ENCODE data around the gene GMDS. TPM values are rescaled to one million over a fixed set of nuclear protein-coding genes. Genes with fewer than 3 reads are reported as not detected.
A peak's percentile ranks its signal among the peaks of the same experiment; 100 is the strongest.

GMDS gene
- total and polyA plus RNA-seq, 2 of the 13 experiments (the other 11 are each of a cell fraction or from before 2014, with no cell fraction given): 64.4 to 112 TPM

DNA sequence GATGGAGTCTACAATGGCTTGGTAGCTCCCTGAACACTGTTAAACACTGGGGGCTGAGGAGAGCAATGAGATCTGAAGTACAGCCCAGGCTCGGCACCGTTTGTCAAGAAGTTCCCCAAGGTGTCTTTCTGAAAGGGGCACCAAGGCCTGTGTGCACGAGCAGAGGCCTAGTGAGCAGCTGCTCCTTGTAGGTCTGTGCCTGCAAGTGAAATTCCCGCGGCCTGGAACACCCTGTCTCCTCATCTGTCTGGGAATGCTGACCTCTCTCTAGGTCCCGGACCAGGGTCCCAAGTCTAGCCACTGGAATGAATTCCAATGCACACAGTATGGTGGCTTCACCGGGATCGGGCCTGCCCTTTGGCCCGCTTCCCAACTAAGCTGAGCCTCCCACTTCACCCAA, 500.9 kb downstream of the GMDS start:
- Histone ChIP-seq H4K20me1 (ENCODE audit: insufficient read depth, low read length) (no peaks in the 10 kb centered on the region), H3K9ac (ENCODE audit: insufficient read depth, low read depth, low read length) (no peak overlapping the region), H3K36me3 (replicated peaks in 1 of 2; ENCODE audit: control insufficient read depth in 1 of 2, insufficient read depth in 2 of 2, low read length in 2 of 2) (peaks cover 2 to 11% of the 10 kb centered on the region in 2 experiments), H3K9me3 (ENCODE audit: low read length) (no peaks in the 10 kb centered on the region), H2AFZ (ENCODE audit: low read length) (no peak overlapping the region), H3K4me1 (ENCODE audit: insufficient read depth, low read length) (no peaks in the 10 kb centered on the region), H3K79me2 (ENCODE audit: insufficient read depth, low read length) (no peaks in the 10 kb centered on the region), H3K4me3 (replicated peaks in 1 of 3; ENCODE audit: insufficient read depth in 1 of 3, low read depth in 2 of 3, low read length in 3 of 3) (no peak overlapping the region), H3K27me3 (ENCODE audit: control insufficient read depth in 1 of 2, insufficient read depth in 2 of 2, low read length in 2 of 2) (no peaks in the 10 kb centered on the region), H3K4me2 (ENCODE audit: low read depth, low read length) (no peak overlapping the region), H3K27ac (ENCODE audit: extremely low read length, insufficient read depth, low read length) (no peak overlapping the region)
- peak; percentile 53; the same call in 2 of the 3 replicates for ATAC-seq
- ChIA-PET POLR2A (no interaction called here), CTCF (ENCODE audit: low intra/inter-chr PET ratio, low total read pairs) (no interaction called here)
- TF ChIP-seq ZC3H13 (CRISPR knock-in tag; IDR thresholded peaks at IDR 0.05): no peak
- no peak for TF ChIP-seq ZNF317 (CRISPR knock-in tag; IDR thresholded peaks at IDR 0.05)
- TF ChIP-seq HNF4A (CRISPR knock-in tag; IDR thresholded peaks at IDR 0.05): peak; percentile 19; the same call in 1 of the 2 replicates
- TF ChIP-seq, protein P1, sequence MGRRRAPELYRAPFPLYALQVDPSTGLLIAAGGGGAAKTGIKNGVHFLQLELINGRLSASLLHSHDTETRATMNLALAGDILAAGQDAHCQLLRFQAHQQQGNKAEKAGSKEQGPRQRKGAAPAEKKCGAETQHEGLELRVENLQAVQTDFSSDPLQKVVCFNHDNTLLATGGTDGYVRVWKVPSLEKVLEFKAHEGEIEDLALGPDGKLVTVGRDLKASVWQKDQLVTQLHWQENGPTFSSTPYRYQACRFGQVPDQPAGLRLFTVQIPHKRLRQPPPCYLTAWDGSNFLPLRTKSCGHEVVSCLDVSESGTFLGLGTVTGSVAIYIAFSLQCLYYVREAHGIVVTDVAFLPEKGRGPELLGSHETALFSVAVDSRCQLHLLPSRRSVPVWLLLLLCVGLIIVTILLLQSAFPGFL (CRISPR knock-in tag; IDR thresholded peaks at IDR 0.05): no peak
- no peak for TF ChIP-seq ZNF616 (CRISPR knock-in tag; IDR thresholded peaks at IDR 0.05; ENCODE audit: low read depth)
- TF ChIP-seq, protein P2, sequence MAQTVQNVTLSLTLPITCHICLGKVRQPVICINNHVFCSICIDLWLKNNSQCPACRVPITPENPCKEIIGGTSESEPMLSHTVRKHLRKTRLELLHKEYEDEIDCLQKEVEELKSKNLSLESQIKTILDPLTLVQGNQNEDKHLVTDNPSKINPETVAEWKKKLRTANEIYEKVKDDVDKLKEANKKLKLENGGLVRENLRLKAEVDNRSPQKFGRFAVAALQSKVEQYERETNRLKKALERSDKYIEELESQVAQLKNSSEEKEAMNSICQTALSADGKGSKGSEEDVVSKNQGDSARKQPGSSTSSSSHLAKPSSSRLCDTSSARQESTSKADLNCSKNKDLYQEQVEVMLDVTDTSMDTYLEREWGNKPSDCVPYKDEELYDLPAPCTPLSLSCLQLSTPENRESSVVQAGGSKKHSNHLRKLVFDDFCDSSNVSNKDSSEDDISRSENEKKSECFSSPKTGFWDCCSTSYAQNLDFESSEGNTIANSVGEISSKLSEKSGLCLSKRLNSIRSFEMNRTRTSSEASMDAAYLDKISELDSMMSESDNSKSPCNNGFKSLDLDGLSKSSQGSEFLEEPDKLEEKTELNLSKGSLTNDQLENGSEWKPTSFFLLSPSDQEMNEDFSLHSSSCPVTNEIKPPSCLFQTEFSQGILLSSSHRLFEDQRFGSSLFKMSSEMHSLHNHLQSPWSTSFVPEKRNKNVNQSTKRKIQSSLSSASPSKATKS (CRISPR knock-in tag; IDR thresholded peaks at IDR 0.05): no peak
- TF ChIP-seq RBM22 (optimal IDR thresholded peaks at IDR 0.05; ENCODE audit: low read length): peak; percentile 62
- no peak for TF ChIP-seq REXO4 (CRISPR knock-in tag; IDR thresholded peaks at IDR 0.05; ENCODE audit: borderline replicate concordance)
- no peak for TF ChIP-seq SALL1 (CRISPR knock-in tag; IDR thresholded peaks at IDR 0.05)
- TF ChIP-seq ZNF263 (CRISPR knock-in tag; IDR thresholded peaks at IDR 0.05): no peak
- no peak for TF ChIP-seq ZNF460 (CRISPR knock-in tag; IDR thresholded peaks at IDR 0.05; ENCODE audit: borderline replicate concordance)
- no peak for TF ChIP-seq ZEB1 (IDR thresholded peaks at IDR 0.05; ENCODE audit: insufficient replicate concordance, low read depth)
- TF ChIP-seq KLF9 (CRISPR knock-in tag; IDR thresholded peaks at IDR 0.05; ENCODE audit: low read depth): no peak
- TF ChIP-seq, protein P3, sequence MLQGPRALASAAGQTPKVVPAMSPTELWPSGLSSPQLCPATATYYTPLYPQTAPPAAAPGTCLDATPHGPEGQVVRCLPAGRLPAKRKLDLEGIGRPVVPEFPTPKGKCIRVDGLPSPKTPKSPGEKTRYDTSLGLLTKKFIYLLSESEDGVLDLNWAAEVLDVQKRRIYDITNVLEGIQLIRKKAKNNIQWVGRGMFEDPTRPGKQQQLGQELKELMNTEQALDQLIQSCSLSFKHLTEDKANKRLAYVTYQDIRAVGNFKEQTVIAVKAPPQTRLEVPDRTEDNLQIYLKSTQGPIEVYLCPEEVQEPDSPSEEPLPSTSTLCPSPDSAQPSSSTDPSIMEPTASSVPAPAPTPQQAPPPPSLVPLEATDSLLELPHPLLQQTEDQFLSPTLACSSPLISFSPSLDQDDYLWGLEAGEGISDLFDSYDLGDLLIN (CRISPR knock-in tag; IDR thresholded peaks at IDR 0.05; ENCODE audit: borderline replicate concordance): no peak
- no peak for TF ChIP-seq HOXA5 (CRISPR knock-in tag; IDR thresholded peaks at IDR 0.05)
- no peak for TF ChIP-seq ZNF781 (CRISPR knock-in tag; IDR thresholded peaks at IDR 0.05; ENCODE audit: borderline replicate concordance, not compliant biosample characterization)
- in situ Hi-C loops (cut with HindIII; ENCODE audit: extremely low pct_ligation_motif_present, low pct_unique_long_range_greater_than_20kb) (no loop called here), intact Hi-C loops (cut with micrococcal nuclease; ENCODE audit: unreplicated experiment) (no loop called here)
- WGBS (ENCODE audit: low lambda C conversion rate): 95% methylated on average over 8 of the region's 9 CpGs
- FAIRE-seq: no peak
- no TSS peak for BruUV-seq (replicated peaks)
- DNase-seq (ENCODE audit: low spot score): no peak
